Measurements from ENCODE around the gene TLX2. TPM values are rescaled to one million over a fixed set of nuclear protein-coding genes. Genes with fewer than 3 reads are reported as not detected.
A peak's percentile ranks its signal among the peaks of the same experiment; 100 is the strongest.
"Not testable (repeated sequence)": the region's sequence is repeated elsewhere in the genome, so short reads cannot be mapped to it uniquely, and the experiment has no call there.

TLX2 gene
- not detected for total RNA-seq

- no peak for DNase-seq
Observed at GRCh38 chr2:74514368-74515270, at the start of gene TLX2. TLX2 (plus strand) TSS chr2:74514450; CDS start chr2:74514807, 357 bp downstream.

- not testable (repeated sequence) for DNase-seq
Observed at GRCh38 chr2:74470742-74471141, 43.5 kb upstream of the TLX2 start.

GRCh38 chr2:74471332-74472065, 42.8 kb upstream of the TLX2 start:
- DNase-seq = no peak

- DNase-seq = peak; percentile 98
Observed at GRCh38 chr2:74472086-74472944, 41.9 kb upstream of the TLX2 start, which contains the start of gene MRPL53. MRPL53 (minus strand) TSS chr2:74472680; CDS start chr2:74472660, 20 bp downstream.

DNA sequence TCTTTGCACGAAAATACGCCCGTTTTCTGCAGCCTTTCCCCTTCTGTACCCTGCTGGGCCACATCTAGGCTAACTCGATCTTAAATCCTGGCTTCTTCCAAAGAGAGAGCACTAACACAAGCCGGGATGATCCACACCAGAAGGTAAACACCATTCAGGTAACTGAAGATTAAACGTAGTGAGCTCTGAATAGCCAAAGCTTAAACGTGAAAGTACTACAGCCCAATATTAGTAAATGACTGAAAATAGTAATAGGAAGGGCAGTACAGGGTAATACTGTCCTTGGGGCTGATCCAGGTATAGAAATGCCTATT, 41.3 kb upstream of the TLX2 start:
- DNase-seq = no peak

DNA sequence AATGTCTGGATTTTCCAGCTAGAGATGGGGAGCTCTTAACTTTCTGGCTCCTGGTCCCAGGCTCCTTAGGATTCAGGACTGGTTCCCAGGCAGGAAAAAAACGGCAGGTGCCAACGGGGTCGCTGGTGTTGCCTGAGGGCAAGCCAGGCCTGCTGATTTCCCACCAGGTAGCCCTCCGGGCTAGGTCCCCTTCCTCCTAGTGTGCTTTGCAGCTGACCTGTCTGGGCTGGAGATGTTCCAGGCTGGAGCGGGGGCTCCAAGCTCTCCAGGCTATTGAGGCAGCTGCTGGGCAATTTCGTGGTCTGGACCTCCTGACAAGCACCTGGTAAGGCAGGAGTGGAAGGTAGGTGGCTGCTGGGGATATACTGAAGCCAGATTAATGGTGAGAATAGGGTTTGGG, 39.8 kb upstream of the TLX2 start:
- DNase-seq = no peak

GRCh38 chr2:74474899-74475298, 39.4 kb upstream of the TLX2 start:
- no peak for DNase-seq

GRCh38 chr2:74481431-74481830, 32.8 kb upstream of the TLX2 start:
- no peak for DNase-seq

GRCh38 chr2:74481961-74482800, 32.1 kb upstream of the TLX2 start:
- no peak for DNase-seq

- peak; percentile 98 for DNase-seq
Observed at GRCh38 chr2:74482801-74483674, 31.2 kb upstream of the TLX2 start, which contains the start of the genes CCDC142 and TTC31. CCDC142 (minus strand) TSS chr2:74482998; CDS start chr2:74482837, 161 bp downstream. TTC31 (plus strand) TSS chr2:74483081; CDS start chr2:74483096, 15 bp downstream.

DNA sequence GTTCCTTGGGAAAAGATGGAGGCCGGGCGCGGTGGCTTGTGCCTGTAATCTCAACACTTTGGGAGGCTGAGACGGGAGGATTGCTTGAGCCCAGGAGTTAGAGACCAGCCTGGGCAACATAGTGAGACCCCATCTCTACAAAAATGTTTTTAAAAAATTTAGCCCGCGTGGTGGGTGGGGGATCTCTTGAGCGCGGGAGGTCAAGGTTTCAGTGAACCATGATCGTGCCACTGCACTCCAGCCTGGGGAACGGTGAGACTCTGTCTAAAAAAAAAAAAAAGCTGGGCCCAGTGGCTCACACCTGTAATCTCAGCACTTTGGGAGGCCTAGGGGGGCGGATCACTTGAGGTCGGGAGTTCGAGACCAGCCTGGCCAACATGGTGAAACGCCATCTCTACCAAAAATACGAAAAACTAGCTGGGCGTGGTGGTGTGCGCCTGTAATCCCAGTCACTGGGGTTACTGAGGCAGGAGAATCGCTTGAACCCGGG, 30.5 kb upstream of the TLX2 start:
- not testable (repeated sequence) for DNase-seq

GRCh38 chr2:74486141-74486540, 28.1 kb upstream of the TLX2 start:
- no peak for DNase-seq

DNA sequence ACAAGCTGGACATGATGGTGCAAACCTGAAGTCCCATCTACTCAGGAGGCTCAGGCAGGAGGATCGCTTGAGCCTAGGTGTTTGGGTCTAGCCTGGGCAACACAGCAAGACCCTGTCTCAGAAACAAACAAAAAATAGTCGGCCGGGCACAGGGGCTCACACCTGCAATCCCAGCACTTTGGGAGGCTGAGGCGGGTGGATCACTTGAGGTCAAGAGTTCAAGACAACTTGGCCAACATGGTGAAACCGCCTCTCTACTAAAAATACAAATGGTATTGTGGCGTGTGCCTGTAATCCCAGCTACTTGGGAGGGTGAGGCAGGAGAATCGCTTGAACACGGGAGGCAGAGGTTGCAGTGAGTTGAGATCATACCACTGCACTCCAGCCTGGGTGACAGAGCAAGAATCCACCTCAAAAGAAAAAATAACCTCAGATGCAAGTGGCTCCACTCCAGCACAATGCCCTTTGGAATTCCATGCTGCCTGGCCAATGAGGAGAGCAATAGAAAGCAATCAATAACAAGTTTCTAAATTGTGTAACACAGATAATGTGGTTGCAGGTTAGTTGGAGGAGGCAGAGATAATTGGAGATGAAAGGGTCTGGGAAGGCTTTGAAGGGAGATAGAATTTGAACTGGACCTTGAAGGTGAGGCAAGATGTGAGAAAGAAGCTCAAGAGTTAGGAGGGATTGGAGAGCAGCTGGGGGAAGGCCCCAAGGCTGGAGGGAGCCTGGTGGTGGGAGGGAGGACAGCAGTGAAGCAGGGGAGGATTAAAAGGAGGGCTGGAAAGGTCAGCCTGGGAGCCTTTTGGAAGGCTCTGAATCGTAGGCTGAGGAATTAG, 25.4 kb upstream of the TLX2 start:
- DNase-seq = no peak

- no peak for DNase-seq
Observed at GRCh38 chr2:74489906-74490305, 24.3 kb upstream of the TLX2 start.

GRCh38 chr2:74491648-74492544, 22.4 kb upstream of the TLX2 start:
- DNase-seq = no peak

DNA sequence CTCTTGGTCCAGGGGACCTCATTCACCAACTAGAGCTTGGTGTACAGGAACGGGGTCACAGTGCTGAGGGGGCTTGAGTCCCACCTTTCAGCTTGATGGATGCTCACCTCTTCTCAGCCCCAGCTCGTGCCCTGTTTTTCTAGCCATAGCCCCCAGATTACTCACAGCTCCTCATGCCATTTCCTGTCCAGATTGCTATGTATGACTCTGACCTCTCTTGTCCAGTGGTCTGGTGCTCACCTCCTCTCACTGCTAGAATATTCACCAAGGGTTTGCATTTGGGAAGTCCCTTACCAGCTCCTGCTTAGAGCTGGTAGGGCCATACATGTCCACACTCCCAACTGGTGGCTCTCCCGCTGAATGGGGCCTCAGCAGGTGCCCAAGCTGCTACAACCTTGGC, 20.7 kb upstream of the TLX2 start:
- DNase-seq = no peak

- no peak for DNase-seq
Observed at GRCh38 chr2:74495440-74495839, 18.8 kb upstream of the TLX2 start.

Measured in tongue (tissue), 2 donors.